HG02678 (cell line): Measurements from ENCODE around the gene PRM3.

Experiments
- ATAC-seq: cut with Tn5 transposase; IDR thresholded peaks from one replicate; pipeline ENCODE4 v1.9.1; 2021; ENCODE audit warnings: mild to moderate bottlenecking, moderate library complexity; ENCODE audit not compliant: unreplicated experiment

The PRM3 gene

DNA sequence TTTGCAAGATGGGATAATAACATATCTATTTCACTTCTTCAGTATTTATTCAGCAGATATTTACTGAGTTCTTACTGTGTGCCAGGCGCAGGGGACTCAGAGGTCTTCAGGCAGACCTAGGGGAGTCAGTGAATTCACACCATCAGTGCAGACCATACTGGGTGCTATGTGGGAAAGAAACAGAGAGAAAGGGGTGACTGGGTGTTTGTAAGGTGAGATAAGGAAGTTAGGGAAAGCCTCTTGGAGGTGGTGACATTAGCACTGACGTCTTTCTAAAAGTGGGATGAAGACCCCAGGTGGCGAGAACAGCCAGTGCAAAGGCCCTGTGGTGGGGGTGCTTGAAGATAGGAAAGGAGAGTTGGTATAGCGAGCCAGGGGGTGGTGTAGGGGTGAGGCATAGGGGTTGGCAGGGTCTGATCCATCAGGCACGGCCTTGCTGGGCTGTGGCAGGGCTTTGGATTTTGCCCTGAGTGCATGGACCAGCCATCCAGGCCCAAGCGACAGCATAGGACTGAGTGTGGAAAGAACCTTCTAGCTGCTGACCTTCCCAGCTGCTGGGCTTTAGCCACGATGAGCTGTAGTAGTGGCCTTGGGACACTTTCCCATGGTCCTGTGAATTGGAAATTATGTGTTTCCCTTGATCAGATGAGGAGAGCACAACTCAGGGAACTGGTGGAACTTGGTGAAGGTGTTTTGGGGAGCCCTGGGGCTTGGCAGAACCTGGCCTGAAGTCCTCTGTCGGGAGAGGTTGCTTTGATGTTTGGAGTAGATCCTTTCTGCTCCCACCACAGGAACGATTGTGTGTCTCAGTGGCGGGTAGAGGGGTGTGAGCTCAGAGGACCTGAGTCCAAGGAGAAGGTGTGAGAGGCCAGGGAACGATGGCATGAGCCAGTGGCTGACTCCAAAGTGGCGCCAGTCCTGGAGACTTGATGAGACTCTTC is 13.5 kb downstream of the PRM3 start:
- no peak for ATAC-seq

GRCh38 chr16:11258553-11259492 is 14.6 kb downstream of the PRM3 start:
- no peak for ATAC-seq

GRCh38 chr16:11257131-11257938 is 16.1 kb downstream of the PRM3 start:
- ATAC-seq: no peak

DNA sequence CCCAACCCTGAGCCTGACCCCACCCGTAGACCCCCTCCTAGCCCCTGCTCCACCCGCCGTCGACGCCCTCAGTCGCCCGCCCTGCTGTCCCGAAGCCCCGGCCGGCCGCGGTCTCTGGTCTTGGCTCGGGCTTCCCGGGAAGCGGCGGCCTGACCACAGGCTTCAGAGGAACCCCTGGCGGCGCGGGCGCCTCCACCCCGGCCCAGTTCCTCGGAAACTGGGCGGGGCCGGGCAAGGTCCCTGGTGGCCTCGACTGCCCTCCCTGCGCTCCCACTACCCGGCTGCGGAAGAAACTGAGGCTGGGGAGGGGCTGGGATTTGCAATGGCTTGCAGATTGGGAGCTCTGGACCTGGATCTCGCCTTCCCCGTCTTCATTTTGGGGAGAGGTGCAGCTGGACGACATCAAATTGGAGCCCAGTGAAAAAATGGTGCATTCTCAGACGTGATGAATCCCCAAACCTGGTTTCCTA is 16.7 kb downstream of the PRM3 start:
- ATAC-seq: no peak

GRCh38 chr16:11255737-11256660 is 17.4 kb downstream of the PRM3 start, which contains the start of gene SOCS1:
Gene SOCS1, minus strand, starts transcription at chr16:11256204. Its CDS starts 726 bp downstream, at chr16:11255478.
- ATAC-seq: peak; percentile 61

- peak; percentile 1 for ATAC-seq
Measured at GRCh38 chr16:11254913-11255736, 18.3 kb downstream of the PRM3 start.

GRCh38 chr16:11253995-11254912 is 19.2 kb downstream of the PRM3 start:
- ATAC-seq: no peak

GRCh38 chr16:11253009-11253994 is 20.1 kb downstream of the PRM3 start:
- no peak for ATAC-seq

DNA sequence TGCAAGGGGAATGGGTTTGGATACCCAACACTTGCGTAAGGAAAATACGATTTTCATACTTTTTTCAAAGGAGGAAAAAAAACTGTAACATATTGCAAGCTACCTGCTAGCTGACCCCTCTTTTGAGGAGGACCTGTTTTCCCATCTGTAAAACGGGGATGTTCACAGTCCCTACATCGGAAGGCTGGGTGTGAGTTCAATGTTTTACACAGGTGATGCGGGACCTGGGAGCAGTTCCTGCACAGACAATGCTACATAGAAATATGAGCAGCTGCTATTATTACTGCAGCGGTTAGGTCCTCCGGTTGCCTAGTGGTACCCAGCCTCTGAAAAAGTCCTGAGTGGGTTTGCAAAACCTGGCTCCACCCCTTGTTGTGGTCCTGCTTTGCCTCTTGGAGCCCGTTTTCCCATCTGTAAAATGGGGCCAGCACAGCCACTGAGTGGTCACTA is 20.9 kb downstream of the PRM3 start:
- no peak for ATAC-seq

DNA sequence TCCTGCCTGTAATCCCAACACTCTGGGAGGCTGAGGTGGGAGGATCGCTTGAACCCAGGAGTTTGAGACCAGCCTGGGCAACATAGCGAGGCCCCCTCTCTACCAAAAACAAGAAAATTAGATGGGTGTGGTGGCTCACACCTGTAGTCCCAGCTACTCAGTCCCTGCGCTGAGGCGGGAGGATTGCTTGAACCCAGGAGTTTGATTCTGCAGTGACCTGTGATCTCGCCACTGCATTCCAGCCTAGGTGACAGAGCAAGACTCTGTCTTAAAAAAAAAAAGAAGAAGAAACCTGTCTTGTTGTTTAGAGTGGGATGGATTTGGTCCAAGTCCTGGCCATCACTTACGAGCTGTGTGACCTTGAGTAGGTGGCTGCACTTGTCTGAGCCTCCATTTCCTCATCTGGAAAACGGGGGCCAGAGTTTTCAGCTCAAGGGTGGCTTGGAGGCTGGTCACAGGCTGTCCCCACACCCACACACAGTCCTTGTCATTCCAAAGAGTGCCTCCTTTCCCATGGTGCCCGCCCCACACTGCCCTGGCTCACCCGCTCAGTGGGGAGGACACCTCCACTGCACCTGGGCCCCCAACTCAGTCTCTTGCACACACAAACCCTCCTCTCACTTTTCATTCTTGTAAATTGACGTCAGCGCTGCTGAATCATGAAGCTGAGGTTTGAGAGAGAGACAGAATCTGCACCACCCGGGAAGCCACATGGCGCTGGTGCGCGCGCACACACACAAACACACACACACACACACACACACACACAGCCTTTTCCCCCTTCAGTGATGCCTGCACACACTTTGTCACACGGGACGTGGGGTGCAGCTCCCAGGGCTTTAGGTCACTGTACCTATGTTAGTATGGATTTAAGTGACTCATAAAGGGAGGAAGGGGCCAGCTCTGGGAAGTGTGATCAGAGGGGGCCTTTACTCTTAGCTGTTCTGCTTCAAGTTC is 21.6 kb downstream of the PRM3 start:
- ATAC-seq: no peak

GRCh38 chr16:11250786-11251524 is 22.5 kb downstream of the PRM3 start:
- ATAC-seq: no peak

DNA sequence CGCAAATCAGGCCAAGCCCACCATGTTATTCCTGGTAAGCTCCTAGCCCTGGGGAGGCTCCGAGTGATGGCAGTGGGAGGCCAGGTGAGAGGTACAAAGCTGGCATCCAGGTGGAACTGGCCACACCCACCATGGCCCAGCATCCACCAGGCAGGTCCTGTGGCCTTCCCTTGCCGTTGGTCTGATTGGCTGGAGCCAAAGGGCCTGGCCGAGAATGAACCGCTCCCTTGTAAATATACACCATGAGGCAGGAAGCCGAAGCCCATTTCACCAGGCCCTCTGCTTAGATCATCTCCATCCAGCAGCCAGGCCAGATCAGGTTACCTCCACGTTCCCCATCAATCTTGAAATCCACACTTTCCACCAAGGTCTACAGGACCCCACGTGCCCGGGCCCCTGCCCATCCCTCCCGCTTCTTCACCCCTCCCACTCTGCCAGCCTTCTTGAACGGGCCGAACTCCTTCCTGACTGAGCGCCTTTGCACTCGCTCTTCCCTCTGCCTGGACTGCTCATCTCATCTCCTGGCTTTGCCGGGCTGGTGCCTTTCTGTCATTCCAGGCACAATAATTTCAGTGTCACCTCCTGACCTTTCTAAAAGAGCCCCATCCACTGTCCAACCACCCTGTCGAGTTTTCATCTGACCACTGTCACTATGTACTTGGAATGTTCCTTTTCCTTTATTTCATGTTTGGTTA is 23.2 kb downstream of the PRM3 start:
- ATAC-seq: no peak

- no peak for ATAC-seq
Measured at GRCh38 chr16:11249233-11250061, 24.0 kb downstream of the PRM3 start.
